ENCODE data around the gene LRRC49. TPM values are rescaled to one million over a fixed set of nuclear protein-coding genes. Genes with fewer than 3 reads are reported as not detected.
"Not testable (repeated sequence)": the region's sequence is repeated elsewhere in the genome, so short reads cannot be mapped to it uniquely, and the experiment has no call there.

Gene LRRC49
- polyA plus RNA-seq, 6 donors from 2014 or later, result 0.26 to 0.63 TPM; not detected in 4

- no peak overlapping the region for H3K27ac Mint-ChIP-seq
- peaks cover 0 to 5% (median 0%) of the 10 kb centered on the region in 3 donors for H3K27me3 Mint-ChIP-seq
- ATAC-seq (ENCODE audit: low read depth in 2 of 2) (no peak), DNase-seq (no peak)
- no peak overlapping the region for H3K4me3 Mint-ChIP-seq
- H3K36me3 Mint-ChIP-seq, result no peaks in the 10 kb centered on the region
- no peaks in the 10 kb centered on the region for H3K4me1 Mint-ChIP-seq
- peaks cover 0 to 9% (median 0%) of the 10 kb centered on the region in 7 donors for H3K9me3 Mint-ChIP-seq
Measured at GRCh38 chr15:71043373-71043772, 150.7 kb downstream of the LRRC49 start.

GRCh38 chr15:71044006-71044405 lies 151.4 kb downstream of the LRRC49 start:
- ATAC-seq (ENCODE audit: low read depth in 2 of 2) (no peak), DNase-seq (no peak)
- H3K4me1 Mint-ChIP-seq, result no peaks in the 10 kb centered on the region
- H3K27ac Mint-ChIP-seq, result no peak overlapping the region
- peaks cover 0 to 9% (median 0%) of the 10 kb centered on the region in 7 donors for H3K9me3 Mint-ChIP-seq
- H3K4me3 Mint-ChIP-seq, result no peak overlapping the region
- no peaks in the 10 kb centered on the region for H3K27me3 Mint-ChIP-seq
- no peaks in the 10 kb centered on the region for H3K36me3 Mint-ChIP-seq

- H3K27me3 Mint-ChIP-seq; ATAC-seq (ENCODE audit: low read depth in 2 of 2); DNase-seq; H3K9me3 Mint-ChIP-seq; H3K27ac Mint-ChIP-seq; H3K4me1 Mint-ChIP-seq; H3K36me3 Mint-ChIP-seq; H3K4me3 Mint-ChIP-seq: not testable (repeated sequence)
Measured at GRCh38 chr15:71046146-71046545, 153.5 kb downstream of the LRRC49 start.

- ATAC-seq (ENCODE audit: low read depth in 2 of 2) (no peak), DNase-seq (no peak)
- Mint-ChIP-seq H3K27me3 (peaks cover 0 to 8% (median 5%) of the 10 kb centered on the region in 3 donors), H3K27ac (peak overlapping the region in 1 of 6 donors; percentile 25), H3K4me3 (no peak overlapping the region), H3K36me3 (no peaks in the 10 kb centered on the region), H3K9me3 (peaks cover 0 to 9% (median 0%) of the 10 kb centered on the region in 7 donors), H3K4me1 (no peaks in the 10 kb centered on the region)
Measured at GRCh38 chr15:71048913-71049675, 156.5 kb downstream of the LRRC49 start.

- H3K36me3 Mint-ChIP-seq, result no peaks in the 10 kb centered on the region
- no peaks in the 10 kb centered on the region for H3K4me1 Mint-ChIP-seq
- no peak for ATAC-seq (ENCODE audit: low read depth in 2 of 2)
- H3K27me3 Mint-ChIP-seq, result peaks cover 0 to 8% (median 5%) of the 10 kb centered on the region in 3 donors
- H3K4me3 Mint-ChIP-seq, result no peak overlapping the region
- H3K27ac Mint-ChIP-seq, result no peak overlapping the region
- DNase-seq, result no peak
- peaks cover 0 to 9% (median 0%) of the 10 kb centered on the region in 7 donors for H3K9me3 Mint-ChIP-seq
Measured at GRCh38 chr15:71049706-71050422, 157.2 kb downstream of the LRRC49 start.

- Mint-ChIP-seq H3K4me1 (no peaks in the 10 kb centered on the region), H3K4me3 (no peak overlapping the region), H3K27me3 (peaks cover 0 to 8% (median 5%) of the 10 kb centered on the region in 3 donors), H3K9me3 (peaks cover 0 to 9% (median 0%) of the 10 kb centered on the region in 7 donors), H3K27ac (no peak overlapping the region), H3K36me3 (no peaks in the 10 kb centered on the region)
- DNase-seq, result no peak
- ATAC-seq (ENCODE audit: low read depth in 2 of 2), result no peak
Measured at GRCh38 chr15:71050461-71050860, 157.8 kb downstream of the LRRC49 start.

- Mint-ChIP-seq H3K4me3 (no peak overlapping the region), H3K27me3 (peaks cover 0 to 8% (median 5%) of the 10 kb centered on the region in 3 donors), H3K9me3 (peaks cover 0 to 8% (median 0%) of the 10 kb centered on the region in 7 donors), H3K27ac (no peak overlapping the region), H3K4me1 (no peaks in the 10 kb centered on the region), H3K36me3 (no peaks in the 10 kb centered on the region)
- DNase-seq, result no peak
- no peak for ATAC-seq (ENCODE audit: low read depth in 2 of 2)
Measured at GRCh38 chr15:71051539-71051938, 158.9 kb downstream of the LRRC49 start.

GRCh38 chr15:71052356-71052755 lies 159.7 kb downstream of the LRRC49 start:
- no peak for ATAC-seq (ENCODE audit: low read depth in 2 of 2)
- Mint-ChIP-seq H3K9me3 (no peaks in the 10 kb centered on the region), H3K4me1 (no peaks in the 10 kb centered on the region), H3K4me3 (no peak overlapping the region), H3K27me3 (peaks cover 0 to 8% (median 5%) of the 10 kb centered on the region in 3 donors), H3K36me3 (no peaks in the 10 kb centered on the region), H3K27ac (no peak overlapping the region)
- DNase-seq, result no peak

- Mint-ChIP-seq H3K9me3 (peaks cover 0 to 7% (median 5%) of the 10 kb centered on the region in 7 donors), H3K4me1 (no peaks in the 10 kb centered on the region), H3K27ac (no peak overlapping the region), H3K36me3 (no peaks in the 10 kb centered on the region), H3K27me3 (peaks cover 0 to 8% (median 5%) of the 10 kb centered on the region in 3 donors), H3K4me3 (no peak overlapping the region)
- DNase-seq (no peak), ATAC-seq (ENCODE audit: low read depth in 2 of 2) (no peak)
Measured at GRCh38 chr15:71054286-71054952, 161.8 kb downstream of the LRRC49 start.

GRCh38 chr15:71055461-71055860 lies 162.8 kb downstream of the LRRC49 start:
- peaks cover 0 to 11% (median 8%) of the 10 kb centered on the region in 3 donors for H3K27me3 Mint-ChIP-seq
- ATAC-seq (ENCODE audit: low read depth in 2 of 2), result no peak
- H3K27ac Mint-ChIP-seq, result no peak overlapping the region
- H3K4me3 Mint-ChIP-seq, result no peak overlapping the region
- no peaks in the 10 kb centered on the region for H3K4me1 Mint-ChIP-seq
- peaks cover 0 to 5% of the 10 kb centered on the region in 2 donors for H3K36me3 Mint-ChIP-seq
- H3K9me3 Mint-ChIP-seq, result peaks cover 0 to 17% (median 11%) of the 10 kb centered on the region in 7 donors
- DNase-seq, result no peak

- H3K27me3 Mint-ChIP-seq, result peaks cover 0 to 13% (median 12%) of the 10 kb centered on the region in 3 donors
- ATAC-seq (ENCODE audit: low read depth in 2 of 2), result no peak
- peaks cover 0 to 7% of the 10 kb centered on the region in 2 donors for H3K36me3 Mint-ChIP-seq
- no peak overlapping the region for H3K27ac Mint-ChIP-seq
- DNase-seq, result no peak
- peaks cover 0 to 20% (median 11%) of the 10 kb centered on the region in 7 donors for H3K9me3 Mint-ChIP-seq
- no peaks in the 10 kb centered on the region for H3K4me1 Mint-ChIP-seq
- no peak overlapping the region for H3K4me3 Mint-ChIP-seq
Measured at GRCh38 chr15:71056111-71056510, 163.5 kb downstream of the LRRC49 start.

- Mint-ChIP-seq H3K4me1 (no peaks in the 10 kb centered on the region), H3K36me3 (peaks cover 0 to 7% of the 10 kb centered on the region in 2 donors), H3K4me3 (no peak overlapping the region), H3K9me3 (peaks cover 0 to 20% (median 11%) of the 10 kb centered on the region in 7 donors), H3K27ac (no peak overlapping the region), H3K27me3 (peaks cover 0 to 12% (median 7%) of the 10 kb centered on the region in 3 donors)
- DNase-seq (no peak), ATAC-seq (ENCODE audit: low read depth in 2 of 2) (no peak)
Measured at GRCh38 chr15:71057143-71057542, 164.5 kb downstream of the LRRC49 start.

- no peak for DNase-seq
- Mint-ChIP-seq H3K27ac (no peak overlapping the region), H3K4me1 (no peaks in the 10 kb centered on the region), H3K9me3 (peaks cover 0 to 20% (median 11%) of the 10 kb centered on the region in 7 donors), H3K36me3 (peaks cover 0 to 7% of the 10 kb centered on the region in 2 donors), H3K27me3 (peaks cover 0 to 12% (median 7%) of the 10 kb centered on the region in 3 donors), H3K4me3 (no peak overlapping the region)
- no peak for ATAC-seq (ENCODE audit: low read depth in 2 of 2)
Measured at GRCh38 chr15:71057581-71057980, 165.0 kb downstream of the LRRC49 start.
